Ishikawa (cell line): Measurements from ENCODE around the gene CDK6.

Experiments
- CREB1 ChIP-seq: IDR thresholded peaks from 2 replicates; pipeline ENCODE4 v1.6.1; 2012; ENCODE audit warnings: low read depth
- TAF1 ChIP-seq: IDR thresholded peaks from 2 replicates; pipeline ENCODE4 v1.6.1; 2012; ENCODE audit warnings: low read depth, mild to moderate bottlenecking

DNA sequence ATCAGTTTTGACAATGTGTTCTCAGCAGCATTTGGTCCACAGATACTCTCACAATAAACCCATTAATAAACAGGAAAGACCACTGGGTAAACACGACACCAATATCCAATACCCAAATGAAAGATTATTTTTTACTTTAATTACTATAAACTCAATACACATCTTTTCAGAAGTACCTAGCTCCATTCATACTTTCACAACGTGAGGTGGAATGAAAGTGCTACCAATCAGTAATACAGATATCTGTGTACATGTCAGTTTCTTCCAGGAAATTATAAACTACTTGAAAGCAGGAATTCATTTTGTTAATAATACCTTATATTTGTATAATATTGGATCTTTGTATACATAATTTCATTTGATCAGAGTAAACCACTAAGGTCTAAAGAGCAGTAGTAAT is 11.9 kb downstream of the CDK6 start:
- no peak for TF ChIP-seq TAF1
- TF ChIP-seq CREB1: no peak
